HepG2 (cell line): ENCODE data around the gene DCDC2. TPM values are rescaled to one million over a fixed set of nuclear protein-coding genes. Genes with fewer than 3 reads are reported as not detected.

Experiments
- ATAC-seq: fragments of 200-7000 bp; cut with Tn5 transposase; 3 replicates; pipeline ENCODE4 v1.9.1; 2020; ENCODE audit warnings: mild to moderate bottlenecking, moderate library complexity
- BruUV-seq: library from RNA; stranded (reverse); fragments of 400-500 nt; replicated peaks from 2 replicates; lab custom pipeline; 2021; lab: Mats Ljungman, UMichigan
- CTCF ChIA-PET: fragments of 300-600 bp; formaldehyde crosslinking; extraction: SDS; loops from one replicate; lab custom pipeline; 2021; ENCODE audit warnings: low total read pairs, inconsistent platforms, low intra/inter-chr PET ratio; lab: Yijun Ruan, JAX
- POLR2A ChIA-PET: fragments of 350-600 bp; sonication (Branson Sonifier 250); formaldehyde crosslinking; loops from one replicate; lab custom pipeline; 2020; ENCODE audit warnings: antibody characterized with exemption, inconsistent platforms; lab: Yijun Ruan, JAX
- DNase-seq: peaks from one replicate; pipeline ENCODE4 v3.0.0-alpha.2; 2015; ENCODE audit warnings: low spot score
- FAIRE-seq: peaks from 3 replicates; lab custom pipeline; 2011; peaks lifted over from hg19 to GRCh38; lab: Jason Lieb, UNC
- H2AFZ ChIP-seq: one replicate; pipeline ENCODE4 v1.6.1; 2011; ENCODE audit warnings: low read length, inconsistent platforms
- H3K27ac ChIP-seq: fragments of 300-600 bp; 3 replicates; pipeline ENCODE4 v1.8.0; 2011; ENCODE audit warnings: mixed run types, mild to moderate bottlenecking, mixed read lengths, low read length, inconsistent platforms; ENCODE audit not compliant: insufficient read depth; ENCODE audit errors: extremely low read length
- H3K27me3 ChIP-seq, 2 experiments: fragments of 200-600 bp in 1 of 2; 2 replicates in 1 of 2; 3 replicates in 1 of 2; pipeline versions ENCODE4 v1.6.0 to v1.8.0; 2011; ENCODE audit warnings: low read length in 2 of 2, mild to moderate bottlenecking in 2 of 2, moderate library complexity in 2 of 2, inconsistent platforms in 1 of 2; ENCODE audit not compliant: insufficient read depth in 2 of 2, control insufficient read depth in 1 of 2
- H3K36me3 ChIP-seq, 2 experiments: fragments of 200-600 bp in 1 of 2; replicated peaks in 1 of 2; 2 replicates in 1 of 2; 3 replicates in 1 of 2; pipeline versions ENCODE4 v1.5.1 to v1.8.0; 2011; ENCODE audit warnings: low read length in 2 of 2, inconsistent platforms in 1 of 2; ENCODE audit not compliant: insufficient read depth in 2 of 2, control insufficient read depth in 1 of 2
- H3K4me1 ChIP-seq: 2 replicates; pipeline ENCODE4 v1.5.1; 2012; ENCODE audit warnings: low read length, inconsistent platforms; ENCODE audit not compliant: insufficient read depth
- H3K4me2 ChIP-seq: 2 replicates; pipeline ENCODE4 v1.6.0; 2011; ENCODE audit warnings: low read depth, low read length, inconsistent platforms
- H3K4me3 ChIP-seq, 3 experiments: fragments of 200-600 bp in 1 of 3; sonication (generic), shearing (Covaris generic) in 1 of 3; replicated peaks in 1 of 3; 2 replicates each; pipeline ENCODE4 v1.5.1; 2011 to 2016; ENCODE audit warnings: low read length in 3 of 3, inconsistent platforms in 2 of 3, low read depth in 2 of 3, mild to moderate bottlenecking in 2 of 3, control low read depth in 1 of 3, mixed read lengths in 1 of 3; ENCODE audit not compliant: insufficient read depth in 1 of 3
- H3K79me2 ChIP-seq: one replicate; pipeline ENCODE4 v1.6.1; 2011; ENCODE audit warnings: low read length, inconsistent platforms; ENCODE audit not compliant: insufficient read depth
- H3K9ac ChIP-seq: 2 replicates; pipeline ENCODE4 v1.6.0; 2011; ENCODE audit warnings: mild to moderate bottlenecking, low read depth, low read length, inconsistent platforms; ENCODE audit not compliant: insufficient read depth
- H3K9me3 ChIP-seq: 2 replicates; pipeline ENCODE4 v1.5.1; 2012; ENCODE audit warnings: mild to moderate bottlenecking, low read length
- H4K20me1 ChIP-seq: 2 replicates; pipeline ENCODE4 v1.6.0; 2011; ENCODE audit warnings: inconsistent platforms, mild to moderate bottlenecking, low read length, moderate library complexity; ENCODE audit not compliant: insufficient read depth
- AGO2 ChIP-seq: fragments of 200-400 bp; formaldehyde crosslinking; optimal IDR thresholded peaks from 2 replicates; pipeline ENCODE3; 2017; ENCODE audit warnings: mild to moderate bottlenecking, low read depth, low read length, moderate library complexity
- GTF2F1 ChIP-seq: fragments of 150-350 bp; IDR thresholded peaks from 2 replicates; pipeline ENCODE4 v1.6.1; 2014; ENCODE audit warnings: low read length
- HNF1A ChIP-seq, 2 experiments: sonication (generic) in 1 of 2; formaldehyde crosslinking in 1 of 2; IDR thresholded peaks; 2 replicates each; pipeline versions ENCODE4 v1.4.0 to v1.6.1; 2016 to 2020; ENCODE audit warnings: borderline replicate concordance in 1 of 2, low read depth in 1 of 2, mild to moderate bottlenecking in 1 of 2, missing genetic modification reagents in 1 of 2
- SAP130 ChIP-seq: IDR thresholded peaks from 2 replicates; pipeline ENCODE4 v1.6.1; 2016; ENCODE audit warnings: low read depth
- ZBTB20 ChIP-seq: sonication (generic); formaldehyde crosslinking; IDR thresholded peaks from 2 replicates; pipeline ENCODE4 v1.8.1; 2023; ENCODE audit warnings: missing genetic modification reagents, low read depth, mild to moderate bottlenecking, borderline replicate concordance
- ZBTB3 ChIP-seq: sonication (generic); formaldehyde crosslinking; IDR thresholded peaks from 2 replicates; pipeline ENCODE4 v1.4.0; 2020; ENCODE audit warnings: low read depth, mild to moderate bottlenecking, moderate library complexity, missing genetic modification reagents, borderline replicate concordance
- ZFP41 ChIP-seq: sonication (generic); formaldehyde crosslinking; IDR thresholded peaks from 2 replicates; pipeline ENCODE4 v1.4.0; 2020; ENCODE audit warnings: mild to moderate bottlenecking, missing genetic modification reagents, borderline replicate concordance
- ZSCAN30 ChIP-seq: sonication (generic); formaldehyde crosslinking; IDR thresholded peaks from 2 replicates; pipeline ENCODE4 v1.5.0; 2020; ENCODE audit warnings: mild to moderate bottlenecking, missing genetic modification reagents
- WGBS: methylation state at CpG from one replicate; pipeline ENCODE4 v1.1.6; 2017; ENCODE audit warnings: low lambda C conversion rate; 5-methylcytosine and 5-hydroxymethylcytosine counted together
- in situ Hi-C: cut with HindIII; loops from 2 replicates; pipeline ENCODE4 v1.10.0; 2017; ENCODE audit warnings: low pct_unique_long_range_greater_than_20kb; ENCODE audit not compliant: extremely low pct_ligation_motif_present
- intact Hi-C: fragments of 100-400 bp; cut with micrococcal nuclease; formaldehyde crosslinking; loops from one replicate; pipeline ENCODE4 v1.10.0; 2022; ENCODE audit not compliant: unreplicated experiment
- polyA plus RNA-seq, 8 experiments: library from polyadenylated mRNA; depleted of rRNA in 3 of 8; stranded (reverse) in 7 of 8; unstranded in 1 of 8; fragments of >200 nt; fragmentation: Illumina TruSeq in 4 of 8; extraction: Trizol in 4 of 8; gene quantifications; 2 replicates each; pipeline versions ENCODE4 v1.2.1 to v1.2.3, GENCODE V29; 2011 to 2016; ENCODE audit warnings: low read depth in 4 of 8, missing spikeins in 1 of 8, mixed read lengths in 1 of 8; ENCODE audit not compliant: insufficient read depth in 1 of 8
- total RNA-seq, 5 experiments: library from RNA; depleted of rRNA; stranded (reverse); fragments of >200 nt; fragmentation: Illumina TruSeq; extraction: Trizol; gene quantifications; 2 replicates each; pipeline ENCODE4 v1.2.3, GENCODE V29; 2016; ENCODE audit warnings: low read depth in 1 of 5
- TF ChIP-seq, protein P1 (sequence below): sonication (generic); formaldehyde crosslinking; IDR thresholded peaks from 2 replicates; pipeline ENCODE4 v1.9.0; 2022; ENCODE audit warnings: missing genetic modification reagents, mild to moderate bottlenecking, borderline replicate concordance

Gene DCDC2
- total and polyA plus RNA-seq, 2 of the 13 experiments (the other 11 are each of a cell fraction or from before 2014, with no cell fraction given) = 9.0 to 36.2 TPM

DNA sequence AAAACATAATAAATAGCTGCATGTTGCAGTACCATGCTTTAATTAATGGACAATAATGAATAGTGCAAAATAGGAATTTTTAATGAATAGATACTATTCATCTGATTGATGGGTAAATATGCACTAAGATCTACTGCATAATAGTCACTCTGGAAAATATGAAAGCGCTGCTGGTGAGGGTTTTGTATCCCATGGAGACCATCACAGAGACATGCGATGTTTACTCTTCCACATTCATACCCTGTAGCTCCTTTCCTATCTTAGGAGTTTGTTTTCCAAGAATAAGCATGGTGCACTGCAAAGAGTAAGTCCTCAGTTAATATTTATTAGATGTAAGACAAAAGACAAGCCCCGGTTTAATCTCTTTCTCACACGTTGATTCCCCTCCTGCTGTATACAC is 150.4 kb downstream of the DCDC2 start:
- Histone ChIP-seq H3K4me1 (peaks cover 40% of the 10 kb centered on the region), H3K4me3 (no peak overlapping the region), H3K27ac (no peak overlapping the region), H2AFZ (no peak overlapping the region), H4K20me1 (no peaks in the 10 kb centered on the region)
- no TSS peak for BruUV-seq
- no peak for ATAC-seq
- FAIRE-seq = no peak
- CTCF ChIA-PET = no interaction called here
- no peak for DNase-seq
- POLR2A ChIA-PET = no interaction called here
- in situ Hi-C loops = no loop called here
- TF ChIP-seq, protein P1, sequence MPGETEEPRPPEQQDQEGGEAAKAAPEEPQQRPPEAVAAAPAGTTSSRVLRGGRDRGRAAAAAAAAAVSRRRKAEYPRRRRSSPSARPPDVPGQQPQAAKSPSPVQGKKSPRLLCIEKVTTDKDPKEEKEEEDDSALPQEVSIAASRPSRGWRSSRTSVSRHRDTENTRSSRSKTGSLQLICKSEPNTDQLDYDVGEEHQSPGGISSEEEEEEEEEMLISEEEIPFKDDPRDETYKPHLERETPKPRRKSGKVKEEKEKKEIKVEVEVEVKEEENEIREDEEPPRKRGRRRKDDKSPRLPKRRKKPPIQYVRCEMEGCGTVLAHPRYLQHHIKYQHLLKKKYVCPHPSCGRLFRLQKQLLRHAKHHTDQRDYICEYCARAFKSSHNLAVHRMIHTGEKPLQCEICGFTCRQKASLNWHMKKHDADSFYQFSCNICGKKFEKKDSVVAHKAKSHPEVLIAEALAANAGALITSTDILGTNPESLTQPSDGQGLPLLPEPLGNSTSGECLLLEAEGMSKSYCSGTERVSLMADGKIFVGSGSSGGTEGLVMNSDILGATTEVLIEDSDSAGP = no peak
- TF ChIP-seq GTF2F1 (no peak), ZBTB20 (CRISPR knock-in tag) (no peak), ZSCAN30 (CRISPR knock-in tag) (no peak), AGO2 (no peak)
- TF ChIP-seq, all 625 proteins: peak for 0
- Histone ChIP-seq H3K79me2 (no peaks in the 10 kb centered on the region), H3K9me3 (no peaks in the 10 kb centered on the region), H3K4me2 (no peak overlapping the region), H3K9ac (no peak overlapping the region), H3K36me3 (peaks cover 8 to 21% of the 10 kb centered on the region in 2 experiments), H3K27me3 (no peaks in the 10 kb centered on the region)
- intact Hi-C loops = loop anchor here (5.0 kb wide), 2 partner anchors 80 to 660 kb away; partner anchors contain the start of gene NRSN1
- WGBS = 89% methylated on average over 4 of the region's 4 CpGs

GRCh38 chr6:24205020-24205492 is 152.8 kb downstream of the DCDC2 start:
- Histone ChIP-seq H3K9ac (no peak overlapping the region; the same call in 1 of the 2 replicates), H4K20me1 (no peaks in the 10 kb centered on the region), H3K9me3 (no peaks in the 10 kb centered on the region), H3K79me2 (no peaks in the 10 kb centered on the region), H3K27ac (peak overlapping the region; percentile 53), H3K4me1 (peaks cover 40% of the 10 kb centered on the region), H3K27me3 (no peaks in the 10 kb centered on the region), H2AFZ (no peak overlapping the region), H3K4me3 (peak overlapping the region in 1 of 3 experiments; percentile 18; a peak in 1 of 6 replicates), H3K36me3 (peaks cover 2 to 8% of the 10 kb centered on the region in 2 experiments; a peak in 3 of 5 replicates), H3K4me2 (peak overlapping the region; percentile 66)
- under 1% methylated on average over 4 of the region's 4 CpGs for WGBS
- POLR2A ChIA-PET = interaction anchor here (0.7 to 1.0 kb wide), 3 partner anchors 9 to 59 kb away, joined by 3 to 4 read pairs (median 3); no protein-coding TSS in a partner anchor
- in situ Hi-C loops = no loop called here
- DNase-seq (peak; percentile 59), FAIRE-seq (peak; percentile 21), ATAC-seq (peak; percentile 99)
- no TSS peak for BruUV-seq
- intact Hi-C loops = loop anchor here (1.0 to 5.0 kb wide), 6 partner anchors 10 to 658 kb away; partner anchors contain the start of gene NRSN1
- CTCF ChIA-PET = interaction anchor here (2.5 kb wide), 1 partner anchor 140 kb away, joined by 42 read pairs; no protein-coding TSS in a partner anchor
- TF ChIP-seq ZBTB3 = 0 out of 2 replicates have a peak, but pooled peaks have one; percentile 55
- TF ChIP-seq HNF1A (IDR thresholded peaks at IDR 0.05; ENCODE audit: low read depth) = peak; percentile 80
- no peak for TF ChIP-seq HNF1A (CRISPR knock-in tag; IDR thresholded peaks at IDR 0.05; ENCODE audit: borderline replicate concordance)
- TF ChIP-seq SAP130 (CRISPR knock-in tag) = 0 out of 2 replicates have a peak, but pooled peaks have one; percentile 10
- no peak for TF ChIP-seq ZFP41 (CRISPR knock-in tag)
